ENCODE measurements around the gene CHCHD6. TPM values are rescaled to one million over a fixed set of nuclear protein-coding genes. Genes with fewer than 3 reads are reported as not detected.

CHCHD6 gene
- total RNA-seq, 1 experiment from 2014 or later = 18.7 TPM

DNA sequence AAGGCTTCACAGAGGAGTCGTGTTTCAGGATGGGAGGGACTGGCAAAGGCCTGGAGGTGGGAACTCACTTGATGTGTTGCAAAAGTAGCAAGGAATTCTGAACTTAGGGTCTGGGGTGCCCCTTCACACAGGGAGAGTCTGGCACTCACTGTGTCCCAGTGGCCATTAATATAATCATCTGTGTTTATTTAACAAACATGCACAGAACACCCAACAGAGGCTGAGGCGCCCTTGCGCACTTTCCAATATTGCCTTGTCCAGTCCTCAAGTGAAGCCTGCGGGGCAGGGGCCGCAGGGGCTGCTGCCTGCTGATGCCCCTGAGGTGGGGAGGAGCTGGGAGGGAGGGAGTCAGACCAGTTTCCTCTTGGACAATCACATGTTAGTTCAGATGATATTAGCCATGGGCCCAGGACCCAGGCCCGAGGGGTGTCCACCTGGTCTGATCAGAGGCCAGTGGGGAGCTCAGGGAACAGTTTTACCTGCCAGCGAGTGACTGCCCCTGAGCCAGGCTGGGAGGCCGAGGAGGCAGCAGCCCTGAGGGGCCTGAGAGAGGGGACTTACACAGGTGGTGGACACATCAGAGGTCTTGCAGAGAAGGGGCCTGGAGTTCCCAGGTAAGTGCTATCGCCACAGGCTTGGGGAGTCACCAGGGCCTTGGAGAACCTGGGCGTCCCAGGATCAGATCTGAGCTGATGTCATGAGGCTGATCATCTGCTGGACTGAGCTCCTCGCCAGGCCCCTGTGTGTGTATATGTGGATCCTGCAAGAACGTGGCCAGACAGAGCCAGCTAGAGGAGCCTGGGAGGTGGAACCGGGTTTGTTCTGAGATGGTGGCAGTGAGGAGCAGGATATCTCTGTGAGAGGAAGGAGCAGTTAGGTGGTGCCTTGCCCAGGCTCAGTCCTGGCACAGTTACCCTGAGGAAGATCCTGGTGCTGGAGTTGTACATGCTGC is 35.3 kb upstream of the CHCHD6 start:
- DNase-seq (ENCODE audit: low read depth) = no peak

GRCh38 chr3:126671521-126671920 is 32.5 kb upstream of the CHCHD6 start:
- no peak for DNase-seq (ENCODE audit: low read depth)

- DNase-seq (ENCODE audit: low read depth) = no peak
These were observed 31.7 kb upstream of the CHCHD6 start for GRCh38 chr3:126672340-126672739.

GRCh38 chr3:126672741-126673140 is 31.3 kb upstream of the CHCHD6 start:
- DNase-seq (ENCODE audit: low read depth) = no peak

- peak; percentile 54 for DNase-seq (ENCODE audit: low read depth)
These were observed 26.9 kb upstream of the CHCHD6 start for GRCh38 chr3:126676919-126677705.

DNA sequence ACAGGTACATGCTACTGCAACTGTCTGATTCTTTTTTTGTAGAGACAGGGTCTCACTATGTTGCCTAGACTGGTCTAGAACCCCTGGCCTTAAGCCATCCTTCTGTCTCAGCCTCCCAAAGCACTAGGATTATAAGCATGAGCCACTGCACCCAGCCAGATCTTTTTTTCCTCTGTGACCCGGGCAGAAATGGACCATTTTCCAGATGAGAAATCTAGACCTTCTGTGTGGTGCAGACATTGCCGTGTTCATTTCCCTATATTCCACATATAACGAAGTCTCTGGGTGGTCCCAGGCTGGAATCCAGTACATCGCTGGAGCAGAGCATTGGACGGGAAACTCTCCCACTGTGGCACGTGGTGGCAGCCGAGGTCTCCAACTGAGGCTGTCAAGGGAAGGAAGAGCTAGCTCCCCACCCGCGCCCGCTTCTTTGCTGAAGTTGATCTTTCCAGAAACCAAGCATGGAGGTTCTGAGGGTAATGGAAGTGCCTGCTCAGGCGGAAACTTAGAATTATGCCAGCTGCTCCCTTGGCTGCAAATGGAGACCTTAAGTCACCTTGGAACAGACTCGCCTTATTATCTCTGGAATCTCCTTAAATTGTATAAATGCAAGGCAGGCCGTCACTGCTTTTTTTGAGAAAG is 26.1 kb upstream of the CHCHD6 start:
- no peak for DNase-seq (ENCODE audit: low read depth)

- no peak for DNase-seq (ENCODE audit: low read depth)
These were observed 25.2 kb upstream of the CHCHD6 start for GRCh38 chr3:126678693-126679317.

- DNase-seq (ENCODE audit: low read depth) = peak; percentile 72
These were observed 24.7 kb upstream of the CHCHD6 start for GRCh38 chr3:126679318-126679751.

- DNase-seq (ENCODE audit: low read depth) = peak; percentile 27
These were observed 24.0 kb upstream of the CHCHD6 start for GRCh38 chr3:126679831-126680666.

- DNase-seq (ENCODE audit: low read depth) = no peak
These were observed 23.4 kb upstream of the CHCHD6 start for GRCh38 chr3:126680667-126681055.

GRCh38 chr3:126682009-126682408 is 22.0 kb upstream of the CHCHD6 start:
- DNase-seq (ENCODE audit: low read depth) = no peak

GRCh38 chr3:126683069-126683468 is 21.0 kb upstream of the CHCHD6 start:
- no peak for DNase-seq (ENCODE audit: low read depth)

GRCh38 chr3:126684218-126684751 is 19.8 kb upstream of the CHCHD6 start:
- DNase-seq (ENCODE audit: low read depth) = peak; percentile 52

GRCh38 chr3:126685021-126685420 is 19.0 kb upstream of the CHCHD6 start:
- peak; percentile 61 for DNase-seq (ENCODE audit: low read depth)

DNA sequence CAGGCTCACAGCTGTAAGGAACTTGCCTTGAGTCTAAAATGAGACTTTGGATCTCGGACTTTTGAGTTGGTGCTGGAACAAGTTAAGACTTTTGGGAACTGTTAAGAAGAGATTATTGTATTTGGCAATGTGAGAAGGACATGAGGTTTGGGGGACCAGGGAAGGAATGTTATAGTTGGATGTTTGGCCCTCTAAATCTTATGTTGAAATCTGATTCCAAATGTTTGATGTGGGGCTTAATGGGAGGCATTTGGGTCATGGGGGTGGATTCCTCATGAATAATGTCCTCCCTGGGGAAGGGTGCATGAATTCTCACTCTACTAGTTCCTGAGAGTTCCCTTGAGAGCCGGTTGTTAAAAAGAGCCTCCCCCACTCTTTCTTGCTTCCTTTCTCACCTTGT is 18.5 kb upstream of the CHCHD6 start:
- DNase-seq (ENCODE audit: low read depth) = no peak

DNA sequence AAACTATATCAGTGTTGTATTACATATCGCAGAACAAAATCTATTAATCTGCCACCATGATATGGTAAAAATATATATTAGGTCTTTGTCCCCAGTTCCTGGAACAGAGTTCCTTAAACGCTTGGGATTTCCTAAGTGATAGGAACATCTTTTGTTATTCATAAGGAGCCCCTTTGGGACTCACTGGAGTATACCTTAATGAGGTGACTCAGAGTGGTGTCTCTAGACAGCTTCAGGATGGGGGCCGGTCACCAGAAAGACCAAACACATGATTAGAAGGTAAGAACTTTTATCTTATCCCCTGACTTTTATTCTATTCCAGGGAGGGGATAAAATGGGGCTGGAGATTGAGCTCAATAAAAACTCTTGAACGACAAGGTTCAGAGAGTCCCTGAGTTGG is 12.3 kb upstream of the CHCHD6 start:
- no peak for DNase-seq (ENCODE audit: low read depth)

GRCh38 chr3:126692858-126693257 is 11.2 kb upstream of the CHCHD6 start:
- no peak for DNase-seq (ENCODE audit: low read depth)

DNA sequence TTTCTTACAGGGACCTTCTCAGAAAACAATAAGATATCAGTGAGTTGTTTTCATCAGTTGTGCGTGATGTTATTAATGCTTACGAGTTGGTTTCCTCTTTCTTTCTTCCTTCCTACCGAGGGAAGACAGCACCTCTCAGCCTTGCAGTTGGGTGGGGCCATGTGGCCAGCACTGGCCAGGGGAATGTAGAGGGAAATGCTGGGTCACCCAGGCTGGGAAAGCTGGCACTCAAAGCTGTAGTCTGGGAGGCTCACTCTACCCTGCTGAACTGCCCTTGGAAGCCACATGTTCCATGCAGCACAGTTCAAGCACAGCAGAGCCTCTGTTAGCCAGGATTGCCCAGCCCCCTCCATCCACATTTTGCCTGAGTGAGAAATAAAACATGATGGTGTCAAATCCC is 10.1 kb upstream of the CHCHD6 start:
- DNase-seq (ENCODE audit: low read depth) = no peak

DNA sequence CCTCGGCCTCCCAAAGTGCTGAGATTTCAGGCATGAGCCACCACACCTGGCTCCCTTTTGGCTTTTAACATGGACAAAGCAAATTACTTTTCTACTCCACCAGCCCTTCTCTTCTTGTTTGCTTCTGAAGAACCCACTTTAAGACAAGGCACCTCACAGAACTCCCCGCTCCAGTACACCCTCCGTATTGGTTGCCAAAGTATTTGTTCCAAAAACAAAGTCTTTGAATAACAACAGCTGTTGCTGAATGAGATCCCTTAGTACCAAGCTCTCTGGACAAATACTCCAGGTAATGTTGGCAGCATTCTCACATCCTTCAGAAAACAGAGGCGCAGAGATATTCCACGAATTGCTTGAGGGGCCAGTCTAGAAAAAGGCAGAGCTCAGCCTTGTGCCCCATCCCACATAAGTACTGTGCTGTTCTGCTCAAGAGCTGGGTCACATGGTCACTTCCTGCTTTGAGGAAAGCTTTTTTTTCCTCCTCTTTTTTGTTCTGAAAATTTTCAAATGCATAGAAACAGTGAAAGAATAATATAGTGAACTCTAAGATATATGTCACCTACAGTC is 7.3 kb upstream of the CHCHD6 start:
- DNase-seq (ENCODE audit: low read depth) = no peak

GRCh38 chr3:126699011-126699410 is 5.0 kb upstream of the CHCHD6 start:
- DNase-seq (ENCODE audit: low read depth) = no peak
